SH-SY5Y (cell line): ENCODE results near the gene LMBR1.

ENCODE experiments used
- GATA2 ChIP-seq: IDR thresholded peaks from 2 replicates; pipeline ENCODE4 v1.6.1; 2011; ENCODE audit warnings: mild to moderate bottlenecking, low read depth, low read length
- GATA3 ChIP-seq: IDR thresholded peaks from 2 replicates; pipeline ENCODE4 v1.6.1; 2011; ENCODE audit warnings: low read depth, mild to moderate bottlenecking, low read length, moderate library complexity

DNA sequence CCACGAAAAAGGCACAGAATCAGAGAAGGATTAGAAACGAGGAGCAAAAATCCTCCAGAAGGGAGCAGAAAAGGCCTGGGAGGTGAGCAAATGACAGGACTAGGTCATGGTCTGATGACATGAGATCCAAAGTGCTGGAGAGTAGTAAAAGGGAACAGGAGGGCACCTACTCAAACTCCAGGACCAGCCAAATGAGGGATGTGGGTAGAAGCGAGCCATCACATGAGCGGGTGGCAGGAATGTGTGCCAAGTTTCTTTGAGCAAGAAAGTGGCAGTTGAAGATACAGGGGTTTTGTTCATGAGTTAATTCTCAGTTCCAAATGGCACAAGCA lies 139.8 kb downstream of the LMBR1 start:
- TF ChIP-seq GATA2: no peak
- TF ChIP-seq GATA3: no peak
